HG02571 (cell line): ENCODE measurements around the gene C2CD5.
"Not testable (repeated sequence)": the region's sequence is repeated elsewhere in the genome, so short reads cannot be mapped to it uniquely, and the experiment has no call there.

Experiments used
- ATAC-seq: cut with Tn5 transposase; IDR thresholded peaks from one replicate; pipeline ENCODE4 v1.9.1; 2021; ENCODE audit warnings: mild to moderate bottlenecking, moderate library complexity; ENCODE audit not compliant: unreplicated experiment

The C2CD5 gene

DNA sequence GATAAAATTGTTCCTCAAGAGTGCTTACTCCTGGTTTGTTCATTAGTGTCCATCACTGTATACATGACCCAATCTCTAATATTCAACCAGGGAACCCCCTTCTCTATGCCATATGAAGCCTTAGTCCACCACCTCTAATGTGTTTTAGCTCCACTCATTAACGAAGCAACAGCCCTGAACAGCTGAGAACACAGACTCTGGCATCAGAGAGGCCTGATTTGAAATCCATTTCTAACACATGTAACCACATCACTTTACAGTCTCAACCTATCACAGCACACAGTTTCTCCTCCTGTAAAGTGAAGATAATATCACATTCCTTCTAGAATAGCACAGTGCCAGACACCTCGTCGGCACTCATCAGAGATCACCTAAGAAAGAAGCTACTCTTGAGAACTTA lies 64.3 kb downstream of the C2CD5 start:
- ATAC-seq = no peak

- no peak for ATAC-seq
These were observed 66.5 kb downstream of the C2CD5 start for GRCh38 chr12:22477894-22478287.

GRCh38 chr12:22477166-22477893 lies 67.0 kb downstream of the C2CD5 start:
- ATAC-seq = no peak

DNA sequence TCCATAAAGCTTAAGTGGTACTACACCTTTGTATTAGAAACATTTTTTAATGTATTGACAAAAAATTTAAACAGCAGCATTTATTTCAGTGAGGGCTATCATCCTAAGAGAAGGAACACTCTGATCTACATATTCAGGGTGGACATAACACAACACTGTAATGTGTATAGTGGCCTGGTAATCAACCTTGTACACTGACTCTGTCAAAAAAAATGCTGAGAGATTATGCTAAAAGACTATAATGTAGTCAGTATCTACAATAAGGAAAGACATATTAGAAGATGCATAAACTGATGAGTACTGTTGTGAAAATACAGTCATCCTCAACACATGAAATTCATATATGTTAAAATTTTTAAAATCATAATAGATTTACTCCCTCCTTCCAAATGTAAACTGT lies 68.2 kb downstream of the C2CD5 start:
- ATAC-seq = no peak

- ATAC-seq = no peak
These were observed 69.2 kb downstream of the C2CD5 start for GRCh38 chr12:22474970-22475720.

- ATAC-seq = no peak
These were observed 71.1 kb downstream of the C2CD5 start for GRCh38 chr12:22473212-22473611.

DNA sequence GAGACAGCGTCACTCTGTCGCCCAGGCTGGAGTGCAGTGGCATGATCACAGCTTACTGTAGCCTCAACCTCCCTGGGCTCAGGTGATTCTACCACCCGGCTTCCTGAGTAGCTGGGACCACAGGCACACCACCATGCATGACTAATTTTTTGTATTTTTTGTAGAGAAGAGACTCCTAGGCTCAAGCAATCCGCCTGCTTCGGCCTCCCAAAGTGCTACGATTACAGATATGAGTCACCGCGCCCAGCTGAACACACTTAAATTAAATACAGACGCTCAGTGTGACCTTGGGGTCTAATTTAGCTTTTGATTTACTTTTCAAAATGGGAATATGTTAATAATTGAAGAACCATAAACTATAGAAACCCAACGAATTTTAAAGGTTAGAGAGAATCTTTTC lies 77.2 kb downstream of the C2CD5 start:
- ATAC-seq = no peak

- ATAC-seq = no peak
These were observed 81.0 kb downstream of the C2CD5 start for GRCh38 chr12:22463306-22463705.

GRCh38 chr12:22461786-22462185 lies 82.6 kb downstream of the C2CD5 start:
- ATAC-seq = no peak

GRCh38 chr12:22459838-22460490 lies 84.4 kb downstream of the C2CD5 start:
- ATAC-seq = no peak

GRCh38 chr12:22458298-22458937 lies 85.9 kb downstream of the C2CD5 start:
- ATAC-seq = no peak

- no peak for ATAC-seq
These were observed 87.3 kb downstream of the C2CD5 start for GRCh38 chr12:22457085-22457484.

GRCh38 chr12:22453511-22453910 lies 90.8 kb downstream of the C2CD5 start:
- no peak for ATAC-seq

- no peak for ATAC-seq
These were observed 97.1 kb downstream of the C2CD5 start for GRCh38 chr12:22447223-22447622.

DNA sequence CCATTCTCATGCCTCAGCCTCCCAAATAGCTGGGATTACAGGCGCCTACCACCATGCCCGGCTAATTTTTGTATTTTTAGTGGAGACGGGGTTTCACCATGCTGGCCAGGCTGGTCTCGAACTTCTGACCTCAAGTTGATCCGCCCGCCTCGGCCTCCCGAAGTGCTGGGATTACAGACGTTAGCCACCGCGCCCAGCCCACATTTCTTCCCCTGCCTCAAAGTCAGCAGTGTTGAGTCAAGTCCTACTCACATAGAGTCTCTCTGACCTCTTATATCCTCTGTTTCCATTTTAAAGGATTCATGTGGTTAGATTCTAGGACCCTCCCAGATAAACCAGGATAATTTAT lies 100.1 kb downstream of the C2CD5 start:
- not testable (repeated sequence) for ATAC-seq

DNA sequence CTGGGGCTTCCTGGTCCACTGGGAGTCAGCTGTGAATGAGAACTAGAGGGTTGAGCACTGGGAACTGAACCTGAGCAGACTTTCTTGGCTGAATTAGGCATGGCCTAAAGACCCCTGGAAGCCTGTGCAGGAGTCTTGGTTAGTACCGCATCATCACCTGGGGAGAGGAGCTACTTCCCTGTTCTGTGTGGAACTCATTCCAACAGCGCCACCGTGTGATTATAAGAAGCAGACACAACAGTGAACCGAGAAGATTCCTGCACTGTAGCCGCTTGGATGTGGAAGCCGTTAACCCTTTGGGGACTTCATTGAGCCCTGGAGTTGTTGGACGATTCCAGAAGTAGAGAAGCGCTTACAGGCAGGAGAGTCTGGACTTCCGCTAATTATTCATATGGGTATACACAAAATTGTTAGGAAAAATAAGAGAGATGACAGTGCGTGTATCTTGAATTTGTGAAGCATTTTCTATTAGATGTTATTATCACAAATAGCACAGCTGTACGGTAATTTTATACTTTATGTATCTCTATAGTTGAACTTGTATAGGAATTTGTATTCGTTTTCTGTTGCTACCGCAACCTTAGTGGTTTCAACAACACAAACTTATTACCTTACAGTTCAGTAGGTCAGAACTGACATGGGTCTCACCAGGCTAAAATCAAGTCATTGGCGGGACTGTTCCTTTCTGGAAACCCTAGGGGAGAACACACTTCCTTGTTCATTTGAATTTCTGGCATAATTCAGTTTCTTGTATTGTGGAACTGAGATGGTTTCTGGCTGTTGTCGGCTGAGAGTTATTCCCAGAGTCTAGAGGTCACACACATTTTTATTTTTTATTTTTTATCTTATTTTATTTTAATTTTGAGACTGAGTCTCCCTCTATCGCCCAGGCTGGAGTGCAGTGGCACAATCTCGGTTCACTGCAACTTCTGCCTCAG lies 100.7 kb downstream of the C2CD5 start:
- ATAC-seq = peak; percentile 99

GRCh38 chr12:22437031-22437806 lies 107.1 kb downstream of the C2CD5 start:
- no peak for ATAC-seq

GRCh38 chr12:22435583-22435982 lies 108.8 kb downstream of the C2CD5 start:
- no peak for ATAC-seq

DNA sequence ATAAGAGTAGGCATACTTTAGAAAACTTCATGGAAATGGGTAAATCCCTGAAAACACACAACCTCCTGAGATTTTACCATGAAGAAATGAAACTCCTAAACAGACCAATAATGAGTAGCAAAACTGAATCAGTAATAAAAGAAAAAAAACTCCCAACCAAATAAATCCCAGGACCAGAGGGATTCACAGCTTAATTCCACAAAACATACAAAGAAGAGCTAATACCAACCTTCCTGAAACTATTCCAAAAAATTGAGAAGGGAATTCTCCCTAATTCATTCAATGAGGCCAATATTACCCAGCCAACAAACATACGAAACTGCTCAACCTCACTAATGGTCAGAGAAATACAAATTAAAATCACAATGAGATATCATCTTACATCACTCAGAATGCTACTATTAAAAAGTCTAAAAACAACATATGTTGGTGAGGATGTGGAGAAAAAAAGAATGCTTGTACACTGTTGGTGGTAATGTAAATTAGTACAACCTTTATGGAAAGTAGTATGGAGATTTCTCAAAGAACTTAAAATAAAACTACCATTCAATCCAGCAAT lies 112.6 kb downstream of the C2CD5 start:
- no peak for ATAC-seq
